Breast epithelium (tissue), 4 donors: ENCODE data around the gene RAD51D. TPM values are rescaled to one million over a fixed set of nuclear protein-coding genes. Genes with fewer than 3 reads are reported as not detected.
A peak's percentile ranks its signal among the peaks of the same experiment; 100 is the strongest.

Experiments used
- DNase-seq, 2 donors: peaks; one replicate each; pipeline ENCODE4 v3.0.0-alpha.2; 2019; ENCODE audit warnings: low spot score in 2 of 2
- H3K27ac ChIP-seq, 2 donors: fragments of 200-600 bp; sonication (generic) in 1 of 2; one replicate each; pipeline ENCODE4 v1.5.1; 2016 to 2019; ENCODE audit warnings: mild to moderate bottlenecking in 1 of 2
- H3K27me3 ChIP-seq, 2 donors: fragments of 200-600 bp; sonication (generic) in 1 of 2; one replicate each; pipeline versions ENCODE4 v1.5.1 to v1.6.0; 2017 to 2019; ENCODE audit warnings: control low read depth in 1 of 2, mild to moderate bottlenecking in 1 of 2
- H3K36me3 ChIP-seq: fragments of 200-600 bp; one replicate; pipeline ENCODE4 v1.5.1; 2019
- H3K4me1 ChIP-seq, 2 donors: fragments of 200-600 bp; sonication (generic); one replicate each; pipeline ENCODE4 v1.5.1; 2016 to 2019; ENCODE audit warnings: control low read depth in 1 of 2
- H3K4me3 ChIP-seq, 3 donors: fragments of 200-600 bp; sonication (generic); 1 replicate in 2 of 3; 2 replicates in 1 of 3; pipeline ENCODE4 v1.5.1; 2016 to 2019; ENCODE audit warnings: mild to moderate bottlenecking in 3 of 3, moderate library complexity in 2 of 3
- H3K9me3 ChIP-seq, 2 donors: fragments of 200-600 bp; sonication (generic) in 1 of 2; one replicate each; pipeline ENCODE4 v1.5.1; 2016 to 2019; ENCODE audit warnings: control low read depth in 1 of 2
- POLR2A ChIP-seq: fragments of 450-650 bp; IDR thresholded peaks from one replicate; pipeline ENCODE4 v1.6.1; 2016; ENCODE audit warnings: antibody characterized with exemption, mild to moderate bottlenecking, moderate library complexity
- POLR2AphosphoS5 ChIP-seq, 3 donors: sonication (generic); formaldehyde crosslinking; IDR thresholded peaks; one replicate each; pipeline ENCODE4 v1.6.1; 2017; ENCODE audit warnings: antibody characterized with exemption in 3 of 3
- intact Hi-C: fragments of 100-400 bp; cut with DNase I; formaldehyde crosslinking; loops from one replicate; pipeline ENCODE4 v1.15.1; 2023; ENCODE audit warnings: low total_unique reads
- total RNA-seq, 3 donors: library from RNA; depleted of rRNA; stranded (reverse); fragments of >200 nt; gene quantifications; one replicate each; pipeline ENCODE4 v1.1.0, GENCODE V29; 2016
- TF ChIP-seq, protein P1 (sequence below), 3 donors: fragments of 450-650 bp; IDR thresholded peaks; one replicate each; pipeline ENCODE4 v1.5.1; 2016 to 2017; ENCODE audit warnings: antibody characterized with exemption in 3 of 3, mild to moderate bottlenecking in 3 of 3, moderate library complexity in 3 of 3

RAD51D gene
- total RNA-seq, result 10 to 100 TPM in 2 of 3 donors, 1 to 10 TPM in 1; 7.9 to 12.6 (median 10.5) TPM

DNA sequence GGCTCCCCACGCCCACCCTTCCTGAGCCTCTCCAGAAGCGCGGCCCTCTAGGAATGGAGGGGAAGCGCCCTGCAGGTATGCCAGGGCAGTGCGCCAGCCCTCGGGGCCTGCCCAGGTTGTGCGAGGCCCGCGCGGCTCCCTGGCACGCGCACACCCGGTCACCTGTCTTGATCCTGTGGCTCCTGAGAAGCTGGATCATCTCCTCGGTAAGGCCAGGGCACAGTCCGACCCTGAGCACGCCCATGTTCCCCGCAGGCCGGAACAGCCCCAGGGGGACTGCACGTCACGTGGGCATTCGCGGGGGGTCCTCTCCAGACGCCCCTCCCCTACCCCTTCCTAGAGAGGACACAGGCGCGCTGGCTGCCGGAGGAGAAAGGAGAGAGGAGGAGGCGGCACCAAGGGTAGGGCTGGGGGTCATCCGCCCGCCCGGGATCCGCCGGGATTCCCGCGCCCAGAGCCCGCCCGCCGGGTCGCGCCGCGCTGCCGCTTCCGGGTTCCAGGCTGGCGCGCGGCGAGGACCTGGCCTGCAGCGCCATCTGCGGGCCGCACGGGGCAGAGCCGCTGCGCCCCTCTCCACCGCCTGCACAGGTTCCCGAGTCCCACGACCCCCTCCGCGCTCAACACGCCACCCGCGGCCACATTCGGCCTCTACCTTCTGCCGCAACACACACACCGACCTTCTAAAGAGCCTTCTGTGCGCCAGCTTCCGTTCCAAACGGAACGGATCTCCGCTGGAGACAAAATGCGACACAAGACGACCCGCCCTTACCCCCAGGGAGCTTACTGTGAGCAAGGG lies at the start of gene RAD51D:
RAD51D (minus strand) TSS at position 491 of the 796 bp plus-strand sequence; CDS start at position 244, 247 bp downstream.
- Histone ChIP-seq H3K4me3 (peak within 1 kb of the TSS; percentile 72 to 83 (median 74)), H3K27me3 (no peaks in the 10 kb centered on the region), H3K9me3 (no peaks in the 10 kb centered on the region), H3K36me3 (no peaks in the 10 kb centered on the region), H3K4me1 (no peaks in the 10 kb centered on the region), H3K27ac (peak within 1 kb of the TSS; percentile 64 to 78)
- intact Hi-C loops, result loop anchor here (10.0 kb wide), 1 partner anchor 575 kb away; no protein-coding TSS in a partner anchor
- TF ChIP-seq POLR2A (no peak), POLR2AphosphoS5 (IDR thresholded peaks at IDR 0.05) (peak in 2 of 3 donors; percentile 46 to 64)
- TF ChIP-seq, protein P1, sequence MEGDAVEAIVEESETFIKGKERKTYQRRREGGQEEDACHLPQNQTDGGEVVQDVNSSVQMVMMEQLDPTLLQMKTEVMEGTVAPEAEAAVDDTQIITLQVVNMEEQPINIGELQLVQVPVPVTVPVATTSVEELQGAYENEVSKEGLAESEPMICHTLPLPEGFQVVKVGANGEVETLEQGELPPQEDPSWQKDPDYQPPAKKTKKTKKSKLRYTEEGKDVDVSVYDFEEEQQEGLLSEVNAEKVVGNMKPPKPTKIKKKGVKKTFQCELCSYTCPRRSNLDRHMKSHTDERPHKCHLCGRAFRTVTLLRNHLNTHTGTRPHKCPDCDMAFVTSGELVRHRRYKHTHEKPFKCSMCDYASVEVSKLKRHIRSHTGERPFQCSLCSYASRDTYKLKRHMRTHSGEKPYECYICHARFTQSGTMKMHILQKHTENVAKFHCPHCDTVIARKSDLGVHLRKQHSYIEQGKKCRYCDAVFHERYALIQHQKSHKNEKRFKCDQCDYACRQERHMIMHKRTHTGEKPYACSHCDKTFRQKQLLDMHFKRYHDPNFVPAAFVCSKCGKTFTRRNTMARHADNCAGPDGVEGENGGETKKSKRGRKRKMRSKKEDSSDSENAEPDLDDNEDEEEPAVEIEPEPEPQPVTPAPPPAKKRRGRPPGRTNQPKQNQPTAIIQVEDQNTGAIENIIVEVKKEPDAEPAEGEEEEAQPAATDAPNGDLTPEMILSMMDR (IDR thresholded peaks at IDR 0.05), result peak; percentile 46 to 94 (median 61)
- DNase-seq, result peak; percentile 42 to 70

DNA sequence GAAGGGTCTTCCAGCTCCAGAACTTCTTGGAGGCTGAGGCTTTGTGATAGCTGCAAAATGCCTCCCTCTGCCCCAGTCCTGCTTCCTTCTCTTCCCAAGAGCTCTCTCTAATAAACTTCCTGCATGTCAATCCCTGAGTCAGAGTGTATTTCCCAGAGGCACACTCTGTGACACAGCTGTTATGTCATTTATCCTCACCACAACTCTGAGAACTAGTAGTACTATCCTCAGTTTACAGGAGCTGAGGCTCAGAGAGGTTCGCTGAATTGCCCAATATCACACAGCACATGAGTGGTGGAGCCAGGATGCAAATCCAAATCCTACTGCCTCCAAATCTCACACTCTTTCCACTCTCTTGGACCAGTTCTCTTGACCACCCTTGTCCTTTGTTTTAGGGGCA lies 48.0 kb upstream of the RAD51D start:
- TF ChIP-seq, protein P1 (IDR thresholded peaks at IDR 0.05), result no peak
- no peak for TF ChIP-seq POLR2AphosphoS5 (IDR thresholded peaks at IDR 0.05)
- no peak for TF ChIP-seq POLR2A
- Histone ChIP-seq H3K36me3 (no peaks in the 10 kb centered on the region), H3K9me3 (no peaks in the 10 kb centered on the region), H3K4me1 (no peaks in the 10 kb centered on the region), H3K27me3 (peaks cover 0 to 7% of the 10 kb centered on the region in 2 donors), H3K27ac (no peak overlapping the region), H3K4me3 (no peak overlapping the region)
- no peak for DNase-seq
- intact Hi-C loops, result no loop called here

DNA sequence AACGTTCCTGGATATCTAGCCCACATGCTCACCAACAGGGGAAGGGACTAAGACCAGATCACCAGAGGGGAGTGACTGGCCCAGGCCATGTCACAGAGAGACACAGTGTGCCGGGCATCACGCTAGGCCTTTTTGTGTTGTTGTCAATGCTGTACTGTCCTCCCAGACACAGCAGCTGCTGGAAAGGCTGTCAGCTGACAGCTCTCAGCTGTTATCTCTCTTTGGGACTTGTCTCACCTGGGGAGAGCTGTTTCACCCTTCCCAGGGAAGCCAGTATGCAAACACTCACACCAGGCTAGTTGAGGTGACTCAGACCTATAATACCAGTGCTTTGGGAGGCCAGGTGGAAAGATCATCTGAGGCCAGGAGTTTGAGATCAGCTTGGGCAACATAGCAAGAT lies 47.4 kb upstream of the RAD51D start:
- H3K9me3 ChIP-seq, result no peaks in the 10 kb centered on the region
- H3K4me3 ChIP-seq, result no peak overlapping the region
- intact Hi-C loops, result no loop called here
- no peaks in the 10 kb centered on the region for H3K36me3 ChIP-seq
- peaks cover 0 to 11% of the 10 kb centered on the region in 2 donors for H3K27me3 ChIP-seq
- H3K27ac ChIP-seq, result no peak overlapping the region
- DNase-seq, result no peak
- H3K4me1 ChIP-seq, result no peaks in the 10 kb centered on the region
- TF ChIP-seq POLR2A, result no peak
- no peak for TF ChIP-seq POLR2AphosphoS5 (IDR thresholded peaks at IDR 0.05)
- TF ChIP-seq, protein P1 (IDR thresholded peaks at IDR 0.05), result no peak

DNA sequence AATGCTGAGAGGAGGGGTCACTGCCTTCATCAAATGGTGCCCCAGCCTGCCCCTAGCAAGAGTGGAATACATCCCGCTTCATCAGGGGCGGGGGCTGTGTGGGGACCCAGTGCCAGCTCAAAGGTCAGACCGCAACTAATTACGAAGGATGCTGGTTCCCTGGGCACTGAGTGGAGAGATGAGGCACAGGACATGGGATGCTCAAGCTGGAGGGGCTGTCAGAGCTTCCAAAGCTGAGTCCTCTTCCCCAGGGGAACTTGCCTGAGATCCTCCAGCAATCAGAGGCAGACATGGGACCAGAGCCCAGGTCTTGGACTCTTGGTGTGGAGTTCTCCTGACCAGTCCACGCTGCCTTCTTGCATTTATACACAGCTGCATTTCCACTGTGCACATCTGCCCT lies 46.9 kb upstream of the RAD51D start:
- no peak overlapping the region for H3K4me3 ChIP-seq
- no peak for TF ChIP-seq POLR2AphosphoS5 (IDR thresholded peaks at IDR 0.05)
- TF ChIP-seq POLR2A, result no peak
- TF ChIP-seq, protein P1 (IDR thresholded peaks at IDR 0.05), result no peak
- peaks cover 0 to 11% of the 10 kb centered on the region in 2 donors for H3K27me3 ChIP-seq
- intact Hi-C loops, result no loop called here
- no peaks in the 10 kb centered on the region for H3K36me3 ChIP-seq
- H3K9me3 ChIP-seq, result no peaks in the 10 kb centered on the region
- H3K27ac ChIP-seq, result no peak overlapping the region
- no peaks in the 10 kb centered on the region for H3K4me1 ChIP-seq
- DNase-seq, result no peak

DNA sequence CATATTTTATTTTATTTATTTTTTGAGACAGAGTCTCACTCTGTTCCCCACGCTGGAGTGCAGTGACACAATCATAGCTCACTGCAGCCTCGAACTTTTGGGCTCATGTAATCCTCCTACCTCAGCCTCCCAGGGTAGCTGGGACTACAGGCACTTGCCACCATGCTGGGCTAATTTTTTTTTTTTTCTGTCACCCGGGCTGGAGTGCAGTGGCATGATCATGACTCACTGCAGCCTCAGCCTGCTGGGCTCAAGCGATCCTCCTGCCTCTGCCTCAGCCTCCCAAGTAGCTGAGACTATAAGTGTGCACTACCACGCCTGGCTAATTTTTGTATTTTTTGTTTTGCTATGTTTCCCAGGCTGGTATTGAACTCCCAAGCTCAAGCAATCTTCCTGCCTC lies 45.1 kb upstream of the RAD51D start:
- no peaks in the 10 kb centered on the region for H3K9me3 ChIP-seq
- DNase-seq, result no peak
- intact Hi-C loops, result no loop called here

More for the DNA sequence above, 45.1 kb upstream of the RAD51D start:
- H3K4me1 ChIP-seq, result no peaks in the 10 kb centered on the region
- H3K27me3 ChIP-seq, result peaks cover 0 to 11% of the 10 kb centered on the region in 2 donors
- no peak overlapping the region for H3K4me3 ChIP-seq
- H3K36me3 ChIP-seq, result no peaks in the 10 kb centered on the region
- no peak for TF ChIP-seq POLR2AphosphoS5 (IDR thresholded peaks at IDR 0.05)
- TF ChIP-seq POLR2A, result no peak
- TF ChIP-seq, protein P1 (IDR thresholded peaks at IDR 0.05), result no peak
- no peak overlapping the region for H3K27ac ChIP-seq
